Subcutaneous adipose tissue (tissue), 4 donors: ENCODE results near the gene PBX1. TPM values are rescaled to one million over a fixed set of nuclear protein-coding genes. Genes with fewer than 3 reads are reported as not detected.

Experiments used
- total RNA-seq, 4 donors: library from RNA; depleted of rRNA; stranded (reverse); fragments of >200 nt; gene quantifications; one replicate each; pipeline ENCODE4 v1.1.0, GENCODE V29; 2016
- TF ChIP-seq, protein P1 (sequence below): fragments of 450-650 bp; IDR thresholded peaks from one replicate; pipeline ENCODE4 v1.5.1; 2016; ENCODE audit warnings: low read depth, mild to moderate bottlenecking, control low read depth, antibody characterized with exemption, moderate library complexity

PBX1 gene
- total RNA-seq, 4 donors from 2014 or later = 36.5 to 61.1 (median 54.2) TPM

DNA sequence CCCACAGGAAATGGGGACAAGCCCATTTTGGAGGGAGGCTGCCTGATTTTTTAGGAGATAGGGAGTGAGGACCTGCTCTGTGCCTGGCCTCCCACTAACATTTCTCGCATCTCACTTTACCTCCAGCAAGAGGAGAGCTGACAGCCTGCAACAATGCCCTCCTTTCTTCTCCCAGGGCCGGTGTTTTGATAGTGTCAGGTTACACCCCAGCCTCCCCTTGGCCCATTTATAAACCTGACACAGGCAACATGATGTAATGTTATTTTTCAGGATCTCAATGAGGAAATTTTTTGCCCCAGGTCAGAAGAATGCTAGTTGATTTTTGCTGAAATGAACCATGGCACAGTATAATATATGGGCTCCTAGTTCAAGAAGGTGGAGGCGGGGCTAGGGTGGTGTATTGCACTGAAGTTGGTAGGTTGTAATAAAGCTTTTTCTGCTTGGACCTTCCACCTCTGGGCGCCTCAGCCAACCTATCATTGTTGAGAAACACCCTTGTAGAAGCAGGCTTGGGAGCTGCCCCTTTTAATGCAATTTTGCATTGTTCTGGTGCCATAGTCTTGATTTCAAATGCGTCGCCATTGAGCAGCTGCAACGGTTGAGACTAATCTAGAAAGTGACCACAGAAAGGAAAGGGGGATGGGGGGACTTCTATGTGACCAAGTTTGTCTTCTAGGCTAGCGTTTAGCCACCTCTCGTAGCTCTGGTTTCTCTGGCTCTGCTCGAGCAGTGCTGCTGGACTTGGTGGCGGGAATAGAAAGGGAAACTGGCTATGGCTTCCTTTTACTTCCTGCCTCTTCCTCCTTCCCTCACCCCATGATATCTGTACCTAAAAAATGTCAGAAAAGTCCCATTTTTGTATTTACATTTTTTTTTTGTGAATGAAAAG, 53.0 kb downstream of the PBX1 start:
- TF ChIP-seq, protein P1, sequence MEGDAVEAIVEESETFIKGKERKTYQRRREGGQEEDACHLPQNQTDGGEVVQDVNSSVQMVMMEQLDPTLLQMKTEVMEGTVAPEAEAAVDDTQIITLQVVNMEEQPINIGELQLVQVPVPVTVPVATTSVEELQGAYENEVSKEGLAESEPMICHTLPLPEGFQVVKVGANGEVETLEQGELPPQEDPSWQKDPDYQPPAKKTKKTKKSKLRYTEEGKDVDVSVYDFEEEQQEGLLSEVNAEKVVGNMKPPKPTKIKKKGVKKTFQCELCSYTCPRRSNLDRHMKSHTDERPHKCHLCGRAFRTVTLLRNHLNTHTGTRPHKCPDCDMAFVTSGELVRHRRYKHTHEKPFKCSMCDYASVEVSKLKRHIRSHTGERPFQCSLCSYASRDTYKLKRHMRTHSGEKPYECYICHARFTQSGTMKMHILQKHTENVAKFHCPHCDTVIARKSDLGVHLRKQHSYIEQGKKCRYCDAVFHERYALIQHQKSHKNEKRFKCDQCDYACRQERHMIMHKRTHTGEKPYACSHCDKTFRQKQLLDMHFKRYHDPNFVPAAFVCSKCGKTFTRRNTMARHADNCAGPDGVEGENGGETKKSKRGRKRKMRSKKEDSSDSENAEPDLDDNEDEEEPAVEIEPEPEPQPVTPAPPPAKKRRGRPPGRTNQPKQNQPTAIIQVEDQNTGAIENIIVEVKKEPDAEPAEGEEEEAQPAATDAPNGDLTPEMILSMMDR = no peak

DNA sequence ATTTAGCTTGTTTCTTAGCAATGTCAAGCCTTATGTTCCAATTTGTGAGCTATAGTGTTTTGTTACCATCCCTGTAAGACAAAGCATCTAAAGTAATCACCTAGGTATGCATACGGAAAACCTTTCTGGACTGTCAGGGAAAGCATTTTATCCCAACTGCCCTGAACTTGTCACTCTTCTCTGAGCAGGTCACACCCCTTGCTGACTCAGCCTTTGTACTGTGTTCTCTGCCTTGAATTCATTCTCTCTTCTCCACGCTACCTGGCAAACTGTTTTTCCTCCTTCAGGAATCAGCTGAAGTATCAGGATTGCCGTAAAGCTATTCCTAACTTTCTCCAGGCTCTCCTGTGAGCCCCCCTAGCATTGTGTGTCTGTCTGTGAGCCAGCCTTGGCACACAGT, 54.2 kb downstream of the PBX1 start:
- TF ChIP-seq, protein P1 = no peak

DNA sequence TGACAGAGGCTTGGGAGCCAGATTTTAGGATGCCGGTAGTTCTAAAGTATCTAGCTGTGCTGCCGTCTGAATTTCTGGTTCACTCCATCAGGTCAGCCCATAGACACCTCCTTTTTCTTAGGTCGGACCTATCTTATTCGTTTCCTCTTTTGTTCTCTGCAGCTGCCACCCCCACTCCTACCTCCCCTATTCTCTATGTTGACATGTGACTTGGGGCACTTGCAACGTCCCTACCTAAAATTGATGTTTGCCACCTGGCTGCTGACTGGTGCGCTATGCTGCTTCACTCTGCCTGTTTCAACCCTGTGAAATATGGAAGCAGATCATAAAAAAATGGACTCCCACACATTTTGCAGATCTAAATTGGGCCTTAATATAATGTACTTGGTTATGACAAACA, 55.3 kb downstream of the PBX1 start:
- TF ChIP-seq, protein P1 = no peak

DNA sequence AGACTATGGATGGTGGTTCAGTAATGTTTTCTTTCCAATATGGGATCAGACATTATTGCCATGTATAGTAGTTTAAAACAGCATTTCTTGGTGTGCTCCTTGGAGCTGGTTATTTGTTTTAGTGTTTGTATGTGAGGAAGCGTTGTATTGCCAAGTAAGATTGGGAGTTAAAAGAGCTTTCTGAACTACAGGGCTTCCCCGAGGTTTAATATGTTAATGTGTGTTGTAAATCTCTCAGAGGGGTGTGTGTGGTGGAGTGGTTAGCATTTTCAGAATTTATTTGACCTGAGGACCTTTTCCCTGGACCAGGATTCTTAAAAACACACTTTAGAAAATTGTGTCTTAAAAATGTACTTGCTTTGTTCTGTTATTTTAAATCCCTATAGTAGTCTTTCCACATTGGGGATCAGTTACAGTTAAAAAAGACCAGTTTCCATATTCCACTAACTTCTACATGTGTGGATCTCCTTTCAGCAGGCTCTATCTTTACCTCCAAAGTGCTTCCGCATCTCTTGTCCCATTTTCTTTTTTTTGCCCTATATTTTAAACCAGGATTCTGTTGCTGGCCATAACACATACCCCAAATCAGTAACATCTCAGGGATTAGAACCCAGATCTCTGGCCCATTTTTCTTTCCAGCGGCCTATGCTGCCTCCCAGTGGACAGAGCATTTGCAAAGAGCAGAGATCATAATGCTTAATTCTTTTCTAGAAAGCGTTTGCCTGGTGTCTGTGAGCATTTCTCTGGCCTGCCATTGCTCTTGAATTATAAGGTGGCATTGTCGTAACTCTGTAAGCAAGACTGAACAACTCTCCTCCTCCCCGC, 58.6 kb downstream of the PBX1 start:
- TF ChIP-seq, protein P1 = no peak

DNA sequence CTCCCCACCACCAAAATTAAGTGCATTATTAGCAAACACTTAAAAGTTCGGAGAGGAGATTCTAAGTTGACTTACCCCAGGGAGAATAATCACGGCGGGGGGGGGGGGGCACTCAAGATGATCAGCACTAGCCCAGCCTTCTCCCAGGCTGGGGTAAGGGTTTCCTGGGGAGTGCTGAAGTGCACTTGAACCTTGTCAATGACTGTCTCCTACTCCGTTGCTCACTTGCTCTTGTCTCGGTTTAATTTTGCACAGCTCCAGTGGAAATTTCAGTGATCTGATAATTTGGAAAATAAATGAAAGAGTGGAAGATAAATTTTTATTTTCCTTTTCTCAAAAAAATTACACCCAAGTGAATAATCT, 59.2 kb downstream of the PBX1 start:
- TF ChIP-seq, protein P1 = no peak

DNA sequence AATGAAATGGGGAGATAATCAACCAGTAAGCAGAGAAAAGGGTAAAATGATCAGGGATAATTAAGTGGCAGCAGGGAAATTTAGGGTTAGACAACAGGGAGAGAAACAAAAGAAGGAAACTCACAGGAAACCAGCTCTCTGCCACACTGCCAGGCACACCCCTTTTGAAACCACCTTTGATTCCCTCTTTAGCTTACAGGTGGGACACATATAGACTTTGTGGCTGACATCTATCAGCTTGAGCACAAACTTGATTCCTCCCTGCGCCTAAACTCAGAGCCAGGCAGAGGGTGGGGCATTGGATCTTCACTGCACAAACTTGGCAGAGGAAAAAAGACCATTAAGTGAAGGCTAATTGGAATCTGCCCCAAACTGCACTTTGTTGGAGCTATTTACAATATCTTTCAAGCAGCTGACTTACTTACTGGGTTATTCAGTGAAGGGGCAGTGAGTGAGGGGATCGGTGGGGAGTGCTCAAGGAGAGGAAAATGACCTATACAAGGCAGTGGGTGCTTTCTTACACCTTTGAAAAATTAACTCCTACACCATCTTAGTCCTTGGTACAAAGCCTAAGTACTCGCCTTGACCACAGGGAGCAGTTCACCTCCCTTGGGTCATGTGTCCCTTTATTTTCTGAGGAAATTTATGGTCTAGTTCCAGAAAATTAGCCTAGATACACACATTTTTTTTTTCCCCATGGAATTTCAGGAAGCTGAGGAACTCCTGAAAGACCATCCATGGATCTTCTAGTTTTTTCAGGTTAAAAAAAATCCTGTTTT, 60.2 kb downstream of the PBX1 start:
- TF ChIP-seq, protein P1 = no peak
